ENCODE measurements around the gene FSTL4.

GRCh38 chr5:133147815-133148567 lies 464.4 kb downstream of the FSTL4 start:
- TF ChIP-seq EZH2 (IDR thresholded peaks at IDR 0.05; ENCODE audit: borderline replicate concordance, insufficient read depth, low read depth, low read length, poor library complexity, severe bottlenecking) (no peak), CTCF (IDR thresholded peaks at IDR 0.05) (no peak)

Measured in B cell (primary cell).